Renal pelvis (tissue), 4 donors: ENCODE results near the gene STOML1. TPM values are rescaled to one million over a fixed set of nuclear protein-coding genes. Genes with fewer than 3 reads are reported as not detected.

Source experiments
- DNase-seq: peaks from one replicate; pipeline ENCODE4 v3.0.0-alpha.2; 2013
- polyA plus RNA-seq, 3 donors: library from polyadenylated mRNA; unstranded; fragments of 120-200 nt; gene quantifications; one replicate each; pipeline ENCODE4 v1.2.1, GENCODE V29; 2013; ENCODE audit not compliant: insufficient read length in 3 of 3

STOML1 gene
- polyA plus RNA-seq, 3 donors, result 13.6 to 15.0 (median 14.2) TPM

DNA sequence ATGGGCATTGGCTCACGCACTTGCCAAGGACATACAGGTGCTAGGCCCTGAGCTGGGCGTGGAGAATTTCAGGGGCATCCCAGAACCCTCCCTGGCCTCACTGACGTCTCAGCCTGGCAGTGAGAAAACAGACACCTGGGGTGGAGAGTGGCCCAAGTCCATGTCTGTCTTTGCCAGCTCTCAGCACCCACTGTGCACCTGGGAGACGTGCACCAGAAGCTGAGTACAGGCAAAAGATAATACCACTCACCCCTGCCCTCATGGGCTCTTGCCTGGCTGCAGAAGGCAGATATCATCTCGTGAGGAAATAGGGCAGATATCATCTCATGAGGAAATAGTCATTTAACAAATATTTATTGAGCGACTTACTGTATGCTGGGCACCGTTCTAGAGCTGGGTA lies 57.8 kb downstream of the STOML1 start:
- DNase-seq, result no peak

- no peak for DNase-seq
Measured at GRCh38 chr15:73932381-73933191, 59.5 kb downstream of the STOML1 start.

DNA sequence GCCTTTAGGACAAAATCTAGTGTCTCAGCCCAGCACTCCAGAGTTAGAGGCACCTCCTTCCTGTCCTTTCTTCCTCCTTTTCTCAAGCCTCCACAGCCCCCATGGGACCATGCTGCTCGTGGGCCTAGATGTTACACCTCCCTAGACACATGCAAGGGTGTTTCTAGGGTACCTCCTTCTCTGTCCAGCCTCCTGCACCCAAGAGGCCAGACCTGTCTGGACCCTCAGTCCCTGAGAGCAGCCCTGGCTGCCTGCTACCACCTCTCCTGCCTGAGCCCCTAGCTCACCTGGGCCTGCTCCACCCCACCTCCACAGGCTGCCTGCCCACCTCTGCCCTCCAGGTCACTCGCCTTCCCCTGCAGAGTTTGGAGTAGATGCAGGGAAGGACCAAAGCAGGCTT lies 60.7 kb downstream of the STOML1 start:
- DNase-seq, result no peak

DNA sequence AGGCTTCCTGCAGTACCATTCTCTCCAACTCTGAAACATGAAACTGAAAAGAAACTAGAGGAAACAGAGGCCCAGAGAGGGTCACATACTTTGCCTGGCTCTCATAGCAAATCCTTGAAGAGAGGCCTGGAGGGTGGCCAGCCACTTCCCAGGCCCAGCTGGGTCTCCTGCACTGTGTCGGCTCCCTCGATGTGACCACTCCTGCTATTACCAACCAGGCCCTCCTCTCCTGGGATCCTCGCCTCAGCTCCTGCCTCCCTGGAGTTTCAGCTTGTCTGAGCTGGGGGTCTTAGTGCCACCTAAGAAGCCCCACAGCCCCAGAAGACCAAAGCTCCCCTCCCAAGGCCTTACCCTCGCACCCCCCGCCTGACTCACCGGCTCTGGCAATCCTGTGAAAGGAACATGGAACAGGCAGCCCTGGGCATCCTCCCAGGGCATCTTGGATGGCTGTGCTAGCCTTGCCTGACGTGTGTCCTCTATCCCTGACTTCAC lies 61.3 kb downstream of the STOML1 start:
- DNase-seq, result no peak

GRCh38 chr15:73930371-73930770 lies 61.7 kb downstream of the STOML1 start:
- DNase-seq, result no peak

GRCh38 chr15:73928971-73929627 lies 63.0 kb downstream of the STOML1 start:
- no peak for DNase-seq

Other genes starting within 250 kb of the STOML1 start
- 10 to 100 TPM; 19.3 to 26.9 (median 21.7) TPM for gene INSYN1, start 238.9 kb downstream of the STOML1 start, polyA plus RNA-seq
- not detected for gene TBC1D21, start 118.7 kb downstream of the STOML1 start, polyA plus RNA-seq
- gene LOXL1, start 65.8 kb downstream of the STOML1 start, polyA plus RNA-seq, result 10 to 100 TPM; 68.0 to 92.2 (median 73.6) TPM
- 10 to 100 TPM; 33.6 to 37.7 (median 34.8) TPM for gene PML, start 2.4 kb upstream of the STOML1 start, polyA plus RNA-seq
- under 1 TPM in 1 of 3 donors, not detected in 2; 0.18 TPM for gene GOLGA6A, start 90.3 kb upstream of the STOML1 start, polyA plus RNA-seq
- under 1 TPM; 0.39 to 0.97 (median 0.88) TPM for gene ISLR2, start 138.3 kb upstream of the STOML1 start, polyA plus RNA-seq
- 10 to 100 TPM; 33.2 to 69.0 (median 46.3) TPM for gene ISLR, start 181.4 kb upstream of the STOML1 start, polyA plus RNA-seq
- gene STRA6, start 210.5 kb upstream of the STOML1 start, polyA plus RNA-seq, result 10 to 100 TPM; 27.0 to 39.6 (median 35.0) TPM
- gene CCDC33, start 244.0 kb upstream of the STOML1 start, polyA plus RNA-seq, result 1 to 10 TPM; 4.7 to 9.1 (median 8.7) TPM